Common myeloid progenitor, CD34-positive (primary cell): ENCODE data around the gene HELZ.
A peak's percentile ranks its signal among the peaks of the same experiment; 100 is the strongest.
"Not testable (repeated sequence)": the region's sequence is repeated elsewhere in the genome, so short reads cannot be mapped to it uniquely, and the experiment has no call there.

Source experiments
- CTCF ChIA-PET: fragments of 350-600 bp; sonication (Branson Sonifier 250); formaldehyde crosslinking; loops from one replicate; lab custom pipeline; 2021; ENCODE audit warnings: antibody characterized with exemption; lab: Charles Lee
- POLR2A ChIA-PET: fragments of 350-600 bp; sonication (Branson Sonifier 250); formaldehyde crosslinking; loops from one replicate; lab custom pipeline; 2021; ENCODE audit warnings: antibody characterized with exemption; lab: Charles Lee
- DNase-seq, 3 donors: peaks; one replicate each; pipeline versions ENCODE4 v3.0.0 to v3.0.0-alpha.2; 2013
- H3K27ac ChIP-seq, 2 experiments: 1 replicate in 1 of 2; 2 replicates in 1 of 2; pipeline ENCODE4 v1.7.0; 2013; ENCODE audit warnings: inconsistent platforms in 2 of 2, low read length in 2 of 2, mild to moderate bottlenecking in 2 of 2, low read depth in 1 of 2, moderate library complexity in 1 of 2; ENCODE audit not compliant: severe bottlenecking in 2 of 2, insufficient read depth in 1 of 2, poor library complexity in 1 of 2
- H3K27me3 ChIP-seq, 5 experiments: replicated peaks in 2 of 5; 1 replicate in 3 of 5; 2 replicates in 2 of 5; pipeline versions ENCODE4 v1.6.1 to v1.7.0; 2013; ENCODE audit warnings: low read length in 4 of 5, mild to moderate bottlenecking in 2 of 5, moderate library complexity in 2 of 5, inconsistent platforms in 1 of 5; ENCODE audit not compliant: insufficient read depth in 5 of 5, control insufficient read depth in 4 of 5
- H3K36me3 ChIP-seq, 4 experiments: 1 replicate in 2 of 4; 2 replicates in 2 of 4; pipeline versions ENCODE4 v1.6.1 to v1.7.0; 2013; ENCODE audit warnings: low read length in 3 of 4, control low read depth in 1 of 4, mild to moderate bottlenecking in 1 of 4; ENCODE audit not compliant: control insufficient read depth in 4 of 4, insufficient read depth in 4 of 4
- H3K4me1 ChIP-seq, 4 experiments: 1 replicate in 3 of 4; 2 replicates in 1 of 4; pipeline versions ENCODE4 v1.6.1 to v1.7.1; 2013; ENCODE audit warnings: low read length in 3 of 4, mild to moderate bottlenecking in 3 of 4, control low read depth in 1 of 4, inconsistent platforms in 1 of 4, moderate library complexity in 1 of 4; ENCODE audit not compliant: control insufficient read depth in 4 of 4, insufficient read depth in 4 of 4; ENCODE audit errors: control extremely low read depth in 1 of 4
- H3K4me3 ChIP-seq, 7 experiments: 1 replicate in 4 of 7; 2 replicates in 3 of 7; pipeline versions ENCODE4 v1.5.1 to v1.7.0; 2013; ENCODE audit warnings: mild to moderate bottlenecking in 7 of 7, low read length in 6 of 7, moderate library complexity in 6 of 7, inconsistent platforms in 2 of 7, low read depth in 2 of 7, control low read depth in 1 of 7; ENCODE audit not compliant: insufficient read depth in 4 of 7, control insufficient read depth in 1 of 7; ENCODE audit errors: extremely low read depth in 1 of 7
- H3K9me3 ChIP-seq, 5 experiments: 1 replicate in 4 of 5; 2 replicates in 1 of 5; pipeline versions ENCODE4 v1.6.1 to v1.7.1; 2013; ENCODE audit warnings: low read length in 4 of 5, mild to moderate bottlenecking in 2 of 5, inconsistent platforms in 1 of 5, low read depth in 1 of 5, moderate library complexity in 1 of 5; ENCODE audit not compliant: control insufficient read depth in 4 of 5, insufficient read depth in 2 of 5; ENCODE audit errors: control extremely low read depth in 1 of 5
- WGBS: methylation state at CpG from one replicate; pipeline ENCODE4 v1.1.5; 2013; ENCODE audit not compliant: insufficient coverage; 5-methylcytosine and 5-hydroxymethylcytosine counted together

The HELZ gene

GRCh38 chr17:67127925-67128324 is 117.1 kb downstream of the HELZ start:
- WGBS: 100% methylated on average over 1 of the region's 2 CpGs
- DNase-seq: no peak
- Histone ChIP-seq H3K4me1 (peaks cover 0 to 10% (median 0%) of the 10 kb centered on the region in 4 experiments), H3K27me3 (no peaks in the 10 kb centered on the region), H3K27ac (no peak overlapping the region), H3K4me3 (no peak overlapping the region), H3K9me3 (no peaks in the 10 kb centered on the region), H3K36me3 (peaks cover 5 to 22% (median 14%) of the 10 kb centered on the region in 4 experiments)
- ChIA-PET CTCF (no interaction called here), POLR2A (no interaction called here)

DNA sequence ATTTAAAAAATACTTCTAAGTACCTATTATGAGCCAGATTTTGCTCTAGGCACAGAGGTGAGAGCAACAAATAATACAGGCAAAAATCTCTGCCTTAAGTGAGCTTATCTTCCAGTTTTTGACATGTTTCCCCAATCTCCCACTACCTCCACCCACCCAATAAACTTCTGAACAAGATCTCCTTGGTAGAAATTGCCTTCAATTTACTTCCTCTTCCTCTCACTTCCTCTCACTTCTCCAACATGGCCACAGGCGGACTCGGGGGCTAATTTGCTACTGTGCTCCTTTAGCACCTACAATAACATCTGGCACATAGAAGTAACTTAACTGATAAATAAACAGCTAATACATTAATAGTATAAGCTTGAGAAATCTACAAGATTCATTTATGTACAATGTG is 118.0 kb downstream of the HELZ start:
- Histone ChIP-seq H3K9me3 (no peaks in the 10 kb centered on the region), H3K36me3 (peaks cover 8 to 30% (median 15%) of the 10 kb centered on the region in 4 experiments), H3K27ac (no peak overlapping the region), H3K4me1 (peaks cover 0 to 10% (median 0%) of the 10 kb centered on the region in 4 experiments), H3K4me3 (no peak overlapping the region), H3K27me3 (no peaks in the 10 kb centered on the region)
- WGBS: no CpG with 5 or more reads among the region's 2 CpGs
- DNase-seq: peak in 1 of 3 donors; percentile 12
- ChIA-PET POLR2A (no interaction called here), CTCF (interaction anchor here (1.0 kb wide), 1 partner anchor 25 kb away, joined by 4 read pairs; no protein-coding TSS in a partner anchor)

- CTCF ChIA-PET: interaction anchor here (1.0 kb wide), 1 partner anchor 26 kb away, joined by 4 read pairs; no protein-coding TSS in a partner anchor
- POLR2A ChIA-PET: not testable (repeated sequence)
These were observed 118.5 kb downstream of the HELZ start for GRCh38 chr17:67126543-67126942.

DNA sequence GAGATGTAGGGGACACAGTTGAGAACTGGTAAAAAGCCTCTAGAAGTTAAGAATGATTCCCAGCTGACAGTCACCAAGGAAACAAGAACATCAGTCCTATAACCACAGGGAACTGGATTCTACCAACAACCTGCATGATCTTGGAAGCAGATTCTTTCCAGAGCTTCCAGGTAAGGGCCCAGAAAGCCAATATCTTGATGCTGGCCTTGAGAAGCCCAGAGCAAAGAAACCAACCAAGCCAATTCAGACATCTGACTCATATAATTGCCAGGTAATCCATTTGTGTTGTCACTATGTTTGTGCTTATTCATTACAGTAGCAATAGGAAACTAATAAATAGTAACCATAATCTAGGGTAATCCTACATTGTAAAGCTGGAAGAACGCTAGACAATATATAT is 119.1 kb downstream of the HELZ start:
- no peaks in the 10 kb centered on the region for H3K27me3 ChIP-seq
- ChIA-PET CTCF (no interaction called here), POLR2A (no interaction called here)

More at GRCh38 chr17:67126543-67126942, 118.5 kb downstream of the HELZ start:
- not testable (repeated sequence) for H3K27me3 ChIP-seq, H3K27ac ChIP-seq, H3K4me1 ChIP-seq, H3K9me3 ChIP-seq, DNase-seq, H3K4me3 ChIP-seq
- no CpG with 5 or more reads among the region's 6 CpGs for WGBS
- H3K36me3 ChIP-seq: peaks cover 9 to 34% (median 15%) of the 10 kb centered on the region in 4 experiments

GRCh38 chr17:67125417-67125816 is 119.6 kb downstream of the HELZ start:
- peaks cover 16 to 44% (median 22%) of the 10 kb centered on the region in 4 experiments for H3K36me3 ChIP-seq
- peaks cover 0 to 10% (median 0%) of the 10 kb centered on the region in 4 experiments for H3K4me1 ChIP-seq
- DNase-seq: peak; percentile 5 to 30 (median 14)
- WGBS: no CpG with 5 or more reads among the region's 1 CpG
- CTCF ChIA-PET: no interaction called here
- H3K9me3 ChIP-seq: no peaks in the 10 kb centered on the region
- H3K27ac ChIP-seq: no peak overlapping the region
- POLR2A ChIA-PET: no interaction called here
- H3K27me3 ChIP-seq: no peaks in the 10 kb centered on the region
- H3K4me3 ChIP-seq: no peak overlapping the region

More for the DNA sequence above, 119.1 kb downstream of the HELZ start:
- Histone ChIP-seq H3K27ac (no peak overlapping the region), H3K4me3 (no peak overlapping the region), H3K36me3 (peaks cover 13 to 39% (median 20%) of the 10 kb centered on the region in 4 experiments), H3K4me1 (peaks cover 0 to 10% (median 0%) of the 10 kb centered on the region in 4 experiments), H3K9me3 (no peaks in the 10 kb centered on the region)
- no CpG with 5 or more reads among the region's 1 CpG for WGBS
- no peak for DNase-seq

GRCh38 chr17:67124450-67125148 is 120.4 kb downstream of the HELZ start:
- no peak overlapping the region for H3K4me3 ChIP-seq
- peaks cover 19 to 51% (median 25%) of the 10 kb centered on the region in 4 experiments for H3K36me3 ChIP-seq
- no peaks in the 10 kb centered on the region for H3K27me3 ChIP-seq
- no peak overlapping the region for H3K27ac ChIP-seq
- H3K9me3 ChIP-seq: peaks cover 0 to 2% (median 0%) of the 10 kb centered on the region in 5 experiments
- ChIA-PET CTCF (no interaction called here), POLR2A (no interaction called here)
- DNase-seq: no peak
- peaks cover 0 to 10% (median 0%) of the 10 kb centered on the region in 4 experiments for H3K4me1 ChIP-seq
- WGBS: no CpG with 5 or more reads among the region's 4 CpGs

GRCh38 chr17:67123699-67124098 is 121.3 kb downstream of the HELZ start:
- DNase-seq: no peak
- Histone ChIP-seq H3K4me3 (no peak overlapping the region), H3K36me3 (peaks cover 21 to 59% (median 30%) of the 10 kb centered on the region in 4 experiments), H3K9me3 (peaks cover 0 to 7% (median 0%) of the 10 kb centered on the region in 5 experiments), H3K4me1 (peaks cover 0 to 10% (median 0%) of the 10 kb centered on the region in 4 experiments), H3K27ac (no peak overlapping the region), H3K27me3 (no peaks in the 10 kb centered on the region)
- CTCF ChIA-PET: no interaction called here
- POLR2A ChIA-PET: interaction anchor here (0.7 kb wide), 1 partner anchor 11 kb away, joined by 4 read pairs; no protein-coding TSS in a partner anchor
